Left renal pelvis (tissue), 4 donors: ENCODE data around the gene GUCY2F. TPM values are rescaled to one million over a fixed set of nuclear protein-coding genes. Genes with fewer than 3 reads are reported as not detected.

ENCODE experiments used
- DNase-seq, 4 donors: peaks; one replicate each; pipeline ENCODE4 v3.0.0-alpha.2; 2013; ENCODE audit warnings: low read depth in 4 of 4, low spot score in 3 of 4
- polyA plus RNA-seq, 4 donors: library from polyadenylated mRNA; unstranded; fragments of 120-200 nt; gene quantifications; one replicate each; pipeline ENCODE4 v1.2.1, GENCODE V29; 2013; ENCODE audit not compliant: insufficient read length in 4 of 4

GUCY2F gene
- polyA plus RNA-seq, 4 donors, result 0.04 TPM; not detected in 3

DNA sequence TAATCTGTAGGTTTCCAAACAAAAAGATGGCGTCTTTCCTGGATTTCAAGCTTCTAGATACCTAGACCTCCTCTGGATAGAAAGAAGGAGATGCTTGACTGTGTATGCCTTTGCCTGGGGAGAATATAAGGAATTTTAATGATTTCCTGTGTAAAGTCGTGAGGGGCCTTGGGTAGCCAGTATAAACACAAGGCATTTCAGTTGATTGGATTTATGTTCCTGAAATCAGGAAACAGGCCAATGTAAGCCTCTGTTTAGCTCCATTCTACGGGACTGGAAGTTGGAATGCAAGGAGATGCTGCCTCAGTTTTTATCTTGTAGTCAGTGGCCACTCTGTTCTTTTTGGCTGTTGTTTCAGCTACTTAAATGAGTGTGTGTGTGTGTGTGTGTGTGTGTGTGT is 137.2 kb downstream of the GUCY2F start:
- DNase-seq, result no peak

DNA sequence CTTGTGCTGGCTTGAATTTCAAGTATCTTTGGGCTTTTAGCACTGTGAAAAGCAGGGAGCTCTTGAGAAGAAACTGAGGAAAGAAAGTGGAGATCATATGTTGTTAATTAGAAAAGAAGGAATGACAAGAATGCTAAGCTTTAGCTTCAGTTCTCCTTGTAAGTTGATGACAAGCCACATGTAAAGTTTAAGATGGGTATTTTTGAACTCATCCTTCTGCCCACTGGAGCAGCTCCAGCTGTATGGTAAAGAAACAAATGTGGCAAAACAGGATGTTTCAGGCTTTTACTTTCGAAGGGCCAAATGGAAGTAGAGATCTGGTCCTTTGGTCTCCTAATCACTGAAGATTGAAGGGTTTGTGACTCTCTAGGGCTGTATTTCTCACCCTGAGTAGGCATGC is 137.8 kb downstream of the GUCY2F start:
- no peak for DNase-seq

DNA sequence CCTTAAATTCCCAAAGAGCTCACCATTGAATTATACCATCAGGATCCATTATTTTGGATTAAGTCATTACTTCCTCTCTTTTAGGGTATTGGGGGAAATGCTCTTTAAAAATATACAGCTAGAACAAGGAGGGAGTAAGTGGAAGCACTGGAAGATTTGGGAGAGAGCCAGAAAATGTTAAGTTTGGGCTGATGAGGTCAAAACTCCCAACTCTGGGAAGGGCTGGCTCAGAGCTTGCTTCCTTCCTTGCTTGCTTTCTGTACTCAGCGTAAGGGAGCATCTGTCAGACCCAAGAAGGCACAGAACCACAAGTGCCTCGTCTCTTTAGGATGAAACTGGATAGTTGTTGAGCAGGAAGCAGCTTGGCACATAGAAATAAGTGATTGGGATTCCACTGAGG is 138.2 kb downstream of the GUCY2F start:
- no peak for DNase-seq

GRCh38 chrX:109336141-109336540 is 145.7 kb downstream of the GUCY2F start:
- no peak for DNase-seq

DNA sequence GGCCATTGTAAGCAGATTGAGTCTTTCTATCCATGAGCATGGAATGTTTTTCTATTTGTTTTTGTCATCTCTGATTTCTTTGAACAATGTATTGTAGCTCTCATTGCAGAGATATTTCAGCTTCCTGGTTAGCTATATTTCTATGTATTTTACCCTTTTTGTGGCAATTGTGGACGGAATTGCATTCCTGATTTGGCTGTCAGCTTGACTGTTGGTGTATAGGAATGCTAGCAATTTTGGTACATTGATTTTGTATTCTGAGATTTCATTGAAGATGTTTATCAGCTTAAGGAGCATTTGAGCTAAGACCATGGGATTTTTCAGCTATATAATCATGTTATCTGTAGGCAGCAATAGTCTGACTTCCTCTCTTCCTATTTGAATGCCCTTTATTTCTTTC is 154.6 kb downstream of the GUCY2F start:
- DNase-seq, result no peak

Other genes starting within 250 kb of the GUCY2F start
- 10 to 100 TPM; 16.0 to 25.8 (median 18.3) TPM for gene NXT2, start 54.8 kb upstream of the GUCY2F start, polyA plus RNA-seq
- 1 to 10 TPM; 2.8 to 4.8 (median 3.8) TPM for gene KCNE5, start 143.1 kb upstream of the GUCY2F start, polyA plus RNA-seq